GM20000 (cell line): Measurements from ENCODE around the gene IREB2.
"Not testable (repeated sequence)": the region's sequence is repeated elsewhere in the genome, so short reads cannot be mapped to it uniquely, and the experiment has no call there.

ENCODE experiments used
- DNase-seq: peaks from one replicate; pipeline ENCODE4 v3.0.0; 2012; ENCODE audit warnings: low spot score
- TF ChIP-seq, protein P1 (sequence below): IDR thresholded peaks from 2 replicates; pipeline ENCODE4 v1.5.1; 2012; ENCODE audit warnings: mild to moderate bottlenecking, control low read depth; ENCODE audit errors: extremely low read depth, missing control alignments

The IREB2 gene

DNA sequence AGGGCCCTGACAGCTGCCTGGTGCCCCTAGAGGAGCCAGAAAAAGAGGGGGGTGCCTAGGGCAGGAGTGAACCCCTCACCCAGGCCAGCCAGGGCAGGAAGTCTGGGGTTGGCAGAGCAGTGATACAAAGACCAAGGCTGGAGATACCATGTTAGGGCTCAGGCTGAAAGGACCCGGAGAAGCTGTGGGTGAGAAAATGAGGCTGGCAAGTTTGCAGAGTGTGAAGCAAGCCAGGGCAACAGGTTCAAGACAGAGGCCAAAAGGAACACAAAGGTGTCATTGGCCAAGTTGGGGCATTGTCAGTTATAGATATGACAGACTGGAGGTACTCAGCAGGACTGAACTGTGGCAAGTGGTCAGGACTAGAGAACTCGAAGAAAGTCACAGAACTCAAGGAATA is 40.6 kb upstream of the IREB2 start:
- DNase-seq, result no peak
- TF ChIP-seq, protein P1, sequence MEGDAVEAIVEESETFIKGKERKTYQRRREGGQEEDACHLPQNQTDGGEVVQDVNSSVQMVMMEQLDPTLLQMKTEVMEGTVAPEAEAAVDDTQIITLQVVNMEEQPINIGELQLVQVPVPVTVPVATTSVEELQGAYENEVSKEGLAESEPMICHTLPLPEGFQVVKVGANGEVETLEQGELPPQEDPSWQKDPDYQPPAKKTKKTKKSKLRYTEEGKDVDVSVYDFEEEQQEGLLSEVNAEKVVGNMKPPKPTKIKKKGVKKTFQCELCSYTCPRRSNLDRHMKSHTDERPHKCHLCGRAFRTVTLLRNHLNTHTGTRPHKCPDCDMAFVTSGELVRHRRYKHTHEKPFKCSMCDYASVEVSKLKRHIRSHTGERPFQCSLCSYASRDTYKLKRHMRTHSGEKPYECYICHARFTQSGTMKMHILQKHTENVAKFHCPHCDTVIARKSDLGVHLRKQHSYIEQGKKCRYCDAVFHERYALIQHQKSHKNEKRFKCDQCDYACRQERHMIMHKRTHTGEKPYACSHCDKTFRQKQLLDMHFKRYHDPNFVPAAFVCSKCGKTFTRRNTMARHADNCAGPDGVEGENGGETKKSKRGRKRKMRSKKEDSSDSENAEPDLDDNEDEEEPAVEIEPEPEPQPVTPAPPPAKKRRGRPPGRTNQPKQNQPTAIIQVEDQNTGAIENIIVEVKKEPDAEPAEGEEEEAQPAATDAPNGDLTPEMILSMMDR, result no peak

DNA sequence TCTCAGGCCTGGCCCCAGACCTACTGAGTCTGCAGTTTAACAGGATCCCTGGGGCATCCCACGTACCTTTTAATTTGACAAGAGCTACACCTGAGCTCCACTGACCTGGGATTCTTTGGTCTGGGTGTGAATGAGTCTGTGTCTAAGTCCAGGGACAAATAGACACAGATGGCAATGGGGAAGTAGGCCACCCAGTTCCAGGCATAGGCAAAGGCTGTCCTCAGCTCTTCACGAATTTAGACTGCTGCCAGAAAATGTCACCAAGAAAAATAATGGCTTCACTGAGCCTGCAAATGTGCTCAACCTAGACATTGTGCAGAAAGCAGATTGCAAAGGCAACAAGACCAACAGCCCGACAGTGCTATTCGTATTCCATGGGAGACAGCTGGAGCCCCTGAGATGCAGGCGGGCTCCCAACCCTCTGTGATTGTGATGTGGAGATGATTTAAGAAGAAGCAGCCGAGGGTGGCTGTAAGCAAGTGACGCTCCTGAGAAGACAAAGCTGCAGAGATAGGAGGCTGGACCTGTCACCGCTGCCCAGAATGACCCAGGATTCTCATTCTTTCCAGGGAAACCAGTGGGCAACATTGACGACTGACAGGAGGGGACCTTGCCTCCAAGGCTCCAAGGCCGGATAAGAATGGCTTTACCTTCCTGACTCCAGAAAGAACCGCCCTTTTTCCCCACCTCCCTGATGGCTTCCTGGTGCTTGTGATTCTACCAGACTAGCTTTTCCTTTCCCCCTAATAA is 39.8 kb upstream of the IREB2 start:
- DNase-seq, result no peak
- TF ChIP-seq, protein P1, result no peak

GRCh38 chr15:78399091-78399490 is 38.9 kb upstream of the IREB2 start:
- no peak for DNase-seq
- TF ChIP-seq, protein P1, result no peak

GRCh38 chr15:78402061-78402610 is 35.9 kb upstream of the IREB2 start:
- TF ChIP-seq, protein P1, result no peak
- DNase-seq, result no peak

DNA sequence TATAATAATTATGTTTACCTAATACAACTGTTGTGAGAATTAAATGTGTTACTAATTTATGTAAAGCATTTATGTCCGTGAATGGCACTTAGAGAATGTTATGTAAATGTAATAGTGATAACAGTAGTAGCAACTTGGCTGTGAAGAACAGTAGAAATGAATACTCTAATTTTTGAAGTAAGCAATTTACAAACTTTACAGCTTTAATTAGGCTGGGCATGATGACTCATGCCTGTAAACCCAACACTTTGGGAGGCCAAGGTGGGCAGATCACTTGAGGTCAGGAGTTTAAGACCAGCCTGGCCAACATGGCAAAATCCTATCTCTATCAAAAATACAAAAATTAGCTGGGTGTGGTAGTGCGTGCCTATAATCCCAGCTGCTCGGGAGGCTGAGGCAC is 33.9 kb upstream of the IREB2 start:
- TF ChIP-seq, protein P1, result no peak
- no peak for DNase-seq

GRCh38 chr15:78404796-78405195 is 33.2 kb upstream of the IREB2 start:
- DNase-seq, result not testable (repeated sequence)

DNA sequence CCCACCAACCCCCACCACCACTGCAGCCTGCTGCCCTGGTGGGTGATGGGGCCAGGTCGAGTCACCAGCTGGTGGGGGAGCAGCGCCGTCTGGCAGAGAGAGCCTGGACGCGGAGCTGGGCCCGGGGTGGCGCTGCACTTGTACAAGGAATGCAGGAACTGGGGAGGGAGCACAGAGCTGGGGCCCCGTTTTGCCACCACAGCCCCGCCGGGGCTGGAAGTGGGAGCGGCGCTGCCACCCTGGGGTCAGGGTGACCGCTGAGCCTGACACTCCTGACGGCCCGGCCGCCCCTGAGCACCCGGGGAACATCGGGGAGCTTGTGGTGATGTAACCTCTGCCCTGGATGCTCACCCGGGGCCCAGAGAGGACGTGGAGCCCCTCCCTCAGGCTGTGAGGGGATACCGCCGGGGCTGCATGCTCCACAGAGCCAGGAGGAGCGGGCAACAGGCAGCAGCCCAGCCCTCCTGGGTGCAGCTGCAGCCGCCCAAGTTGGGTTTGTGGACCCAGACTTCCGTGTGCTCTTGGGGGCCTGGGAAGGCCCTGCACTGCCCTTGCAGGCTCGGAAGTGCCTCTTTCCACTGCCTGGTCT is 32.6 kb upstream of the IREB2 start:
- TF ChIP-seq, protein P1, result no peak
- DNase-seq, result no peak
